Measurements from ENCODE around the gene SLC8A1.

DNA sequence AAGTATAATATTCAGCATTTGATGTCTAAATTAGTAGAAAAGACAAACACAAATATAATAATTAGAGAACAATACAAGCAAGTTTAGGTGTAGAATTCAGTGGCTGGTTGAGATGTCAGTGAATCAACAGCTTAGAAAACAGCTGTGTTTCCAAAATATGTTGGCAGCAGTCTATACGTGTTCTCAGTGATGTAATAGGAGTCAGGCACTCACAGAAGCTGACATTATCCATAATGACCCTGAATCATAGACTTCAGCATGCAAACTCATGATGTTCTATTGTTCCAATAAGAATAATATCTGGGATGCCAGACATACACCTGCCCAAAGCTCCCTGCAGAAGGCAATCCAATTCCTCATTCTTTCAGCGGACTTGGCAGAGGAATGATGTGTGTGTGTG, 164.7 kb downstream of the SLC8A1 start:
- TF ChIP-seq, protein P1, sequence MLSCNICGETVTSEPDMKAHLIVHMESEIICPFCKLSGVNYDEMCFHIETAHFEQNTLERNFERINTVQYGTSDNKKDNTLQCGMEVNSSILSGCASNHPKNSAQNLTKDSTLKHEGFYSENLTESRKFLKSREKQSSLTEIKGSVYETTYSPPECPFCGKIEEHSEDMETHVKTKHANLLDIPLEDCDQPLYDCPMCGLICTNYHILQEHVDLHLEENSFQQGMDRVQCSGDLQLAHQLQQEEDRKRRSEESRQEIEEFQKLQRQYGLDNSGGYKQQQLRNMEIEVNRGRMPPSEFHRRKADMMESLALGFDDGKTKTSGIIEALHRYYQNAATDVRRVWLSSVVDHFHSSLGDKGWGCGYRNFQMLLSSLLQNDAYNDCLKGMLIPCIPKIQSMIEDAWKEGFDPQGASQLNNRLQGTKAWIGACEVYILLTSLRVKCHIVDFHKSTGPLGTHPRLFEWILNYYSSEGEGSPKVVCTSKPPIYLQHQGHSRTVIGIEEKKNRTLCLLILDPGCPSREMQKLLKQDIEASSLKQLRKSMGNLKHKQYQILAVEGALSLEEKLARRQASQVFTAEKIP (CRISPR knock-in tag; IDR thresholded peaks at IDR 0.05; ENCODE audit: borderline replicate concordance) = no peak
- TF ChIP-seq, protein P2, sequence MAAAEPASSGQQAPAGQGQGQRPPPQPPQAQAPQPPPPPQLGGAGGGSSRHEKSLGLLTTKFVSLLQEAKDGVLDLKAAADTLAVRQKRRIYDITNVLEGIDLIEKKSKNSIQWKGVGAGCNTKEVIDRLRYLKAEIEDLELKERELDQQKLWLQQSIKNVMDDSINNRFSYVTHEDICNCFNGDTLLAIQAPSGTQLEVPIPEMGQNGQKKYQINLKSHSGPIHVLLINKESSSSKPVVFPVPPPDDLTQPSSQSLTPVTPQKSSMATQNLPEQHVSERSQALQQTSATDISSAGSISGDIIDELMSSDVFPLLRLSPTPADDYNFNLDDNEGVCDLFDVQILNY (CRISPR knock-in tag; conservative IDR thresholded peaks at IDR 0.05) = no peak
- TF ChIP-seq PHF5A (CRISPR knock-in tag; IDR thresholded peaks at IDR 0.05; ENCODE audit: low read depth, unreplicated experiment) (no peak), BHLHE40 (IDR thresholded peaks at IDR 0.05; ENCODE audit: low read length) (no peak), ZNF121 (CRISPR knock-in tag; IDR thresholded peaks at IDR 0.05) (no peak), JUN (CRISPR knock-in tag; IDR thresholded peaks at IDR 0.05) (no peak), ZNF761 (CRISPR knock-in tag; conservative IDR thresholded peaks at IDR 0.05) (no peak), NR3C1 (CRISPR knock-in tag; IDR thresholded peaks at IDR 0.05) (no peak)
- TF ChIP-seq, protein P3, sequence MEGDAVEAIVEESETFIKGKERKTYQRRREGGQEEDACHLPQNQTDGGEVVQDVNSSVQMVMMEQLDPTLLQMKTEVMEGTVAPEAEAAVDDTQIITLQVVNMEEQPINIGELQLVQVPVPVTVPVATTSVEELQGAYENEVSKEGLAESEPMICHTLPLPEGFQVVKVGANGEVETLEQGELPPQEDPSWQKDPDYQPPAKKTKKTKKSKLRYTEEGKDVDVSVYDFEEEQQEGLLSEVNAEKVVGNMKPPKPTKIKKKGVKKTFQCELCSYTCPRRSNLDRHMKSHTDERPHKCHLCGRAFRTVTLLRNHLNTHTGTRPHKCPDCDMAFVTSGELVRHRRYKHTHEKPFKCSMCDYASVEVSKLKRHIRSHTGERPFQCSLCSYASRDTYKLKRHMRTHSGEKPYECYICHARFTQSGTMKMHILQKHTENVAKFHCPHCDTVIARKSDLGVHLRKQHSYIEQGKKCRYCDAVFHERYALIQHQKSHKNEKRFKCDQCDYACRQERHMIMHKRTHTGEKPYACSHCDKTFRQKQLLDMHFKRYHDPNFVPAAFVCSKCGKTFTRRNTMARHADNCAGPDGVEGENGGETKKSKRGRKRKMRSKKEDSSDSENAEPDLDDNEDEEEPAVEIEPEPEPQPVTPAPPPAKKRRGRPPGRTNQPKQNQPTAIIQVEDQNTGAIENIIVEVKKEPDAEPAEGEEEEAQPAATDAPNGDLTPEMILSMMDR (CRISPR knock-in tag; IDR thresholded peaks at IDR 0.05) = no peak
- TF ChIP-seq, protein P4, sequence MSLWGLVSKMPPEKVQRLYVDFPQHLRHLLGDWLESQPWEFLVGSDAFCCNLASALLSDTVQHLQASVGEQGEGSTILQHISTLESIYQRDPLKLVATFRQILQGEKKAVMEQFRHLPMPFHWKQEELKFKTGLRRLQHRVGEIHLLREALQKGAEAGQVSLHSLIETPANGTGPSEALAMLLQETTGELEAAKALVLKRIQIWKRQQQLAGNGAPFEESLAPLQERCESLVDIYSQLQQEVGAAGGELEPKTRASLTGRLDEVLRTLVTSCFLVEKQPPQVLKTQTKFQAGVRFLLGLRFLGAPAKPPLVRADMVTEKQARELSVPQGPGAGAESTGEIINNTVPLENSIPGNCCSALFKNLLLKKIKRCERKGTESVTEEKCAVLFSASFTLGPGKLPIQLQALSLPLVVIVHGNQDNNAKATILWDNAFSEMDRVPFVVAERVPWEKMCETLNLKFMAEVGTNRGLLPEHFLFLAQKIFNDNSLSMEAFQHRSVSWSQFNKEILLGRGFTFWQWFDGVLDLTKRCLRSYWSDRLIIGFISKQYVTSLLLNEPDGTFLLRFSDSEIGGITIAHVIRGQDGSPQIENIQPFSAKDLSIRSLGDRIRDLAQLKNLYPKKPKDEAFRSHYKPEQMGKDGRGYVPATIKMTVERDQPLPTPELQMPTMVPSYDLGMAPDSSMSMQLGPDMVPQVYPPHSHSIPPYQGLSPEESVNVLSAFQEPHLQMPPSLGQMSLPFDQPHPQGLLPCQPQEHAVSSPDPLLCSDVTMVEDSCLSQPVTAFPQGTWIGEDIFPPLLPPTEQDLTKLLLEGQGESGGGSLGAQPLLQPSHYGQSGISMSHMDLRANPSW (CRISPR knock-in tag; IDR thresholded peaks at IDR 0.05; ENCODE audit: borderline replicate concordance) = no peak
- TF ChIP-seq, protein P5, sequence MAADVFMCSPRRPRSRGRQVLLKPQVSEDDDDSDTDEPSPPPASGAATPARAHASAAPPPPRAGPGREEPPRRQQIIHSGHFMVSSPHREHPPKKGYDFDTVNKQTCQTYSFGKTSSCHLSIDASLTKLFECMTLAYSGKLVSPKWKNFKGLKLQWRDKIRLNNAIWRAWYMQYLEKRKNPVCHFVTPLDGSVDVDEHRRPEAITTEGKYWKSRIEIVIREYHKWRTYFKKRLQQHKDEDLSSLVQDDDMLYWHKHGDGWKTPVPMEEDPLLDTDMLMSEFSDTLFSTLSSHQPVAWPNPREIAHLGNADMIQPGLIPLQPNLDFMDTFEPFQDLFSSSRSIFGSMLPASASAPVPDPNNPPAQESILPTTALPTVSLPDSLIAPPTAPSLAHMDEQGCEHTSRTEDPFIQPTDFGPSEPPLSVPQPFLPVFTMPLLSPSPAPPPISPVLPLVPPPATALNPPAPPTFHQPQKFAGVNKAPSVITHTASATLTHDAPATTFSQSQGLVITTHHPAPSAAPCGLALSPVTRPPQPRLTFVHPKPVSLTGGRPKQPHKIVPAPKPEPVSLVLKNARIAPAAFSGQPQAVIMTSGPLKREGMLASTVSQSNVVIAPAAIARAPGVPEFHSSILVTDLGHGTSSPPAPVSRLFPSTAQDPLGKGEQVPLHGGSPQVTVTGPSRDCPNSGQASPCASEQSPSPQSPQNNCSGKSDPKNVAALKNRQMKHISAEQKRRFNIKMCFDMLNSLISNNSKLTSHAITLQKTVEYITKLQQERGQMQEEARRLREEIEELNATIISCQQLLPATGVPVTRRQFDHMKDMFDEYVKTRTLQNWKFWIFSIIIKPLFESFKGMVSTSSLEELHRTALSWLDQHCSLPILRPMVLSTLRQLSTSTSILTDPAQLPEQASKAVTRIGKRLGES (CRISPR knock-in tag; IDR thresholded peaks at IDR 0.05; ENCODE audit: borderline replicate concordance) = no peak
- TF ChIP-seq, protein P6, sequence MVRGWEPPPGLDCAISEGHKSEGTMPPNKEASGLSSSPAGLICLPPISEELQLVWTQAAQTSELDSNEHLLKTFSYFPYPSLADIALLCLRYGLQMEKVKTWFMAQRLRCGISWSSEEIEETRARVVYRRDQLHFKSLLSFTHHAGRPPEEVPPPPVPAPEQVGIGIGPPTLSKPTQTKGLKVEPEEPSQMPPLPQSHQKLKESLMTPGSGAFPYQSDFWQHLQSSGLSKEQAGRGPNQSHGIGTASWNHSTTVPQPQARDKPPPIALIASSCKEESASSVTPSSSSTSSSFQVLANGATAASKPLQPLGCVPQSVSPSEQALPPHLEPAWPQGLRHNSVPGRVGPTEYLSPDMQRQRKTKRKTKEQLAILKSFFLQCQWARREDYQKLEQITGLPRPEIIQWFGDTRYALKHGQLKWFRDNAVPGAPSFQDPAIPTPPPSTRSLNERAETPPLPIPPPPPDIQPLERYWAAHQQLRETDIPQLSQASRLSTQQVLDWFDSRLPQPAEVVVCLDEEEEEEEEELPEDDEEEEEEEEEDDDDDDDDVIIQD (CRISPR knock-in tag; IDR thresholded peaks at IDR 0.05; ENCODE audit: low read depth) = no peak
